ENCODE results near the gene MSH5. TPM values are rescaled to one million over a fixed set of nuclear protein-coding genes. Genes with fewer than 3 reads are reported as not detected.

The MSH5 gene
- total and polyA plus RNA-seq, 2 experiments from 2014 or later: 12.1 to 23.9 TPM

- Histone ChIP-seq H3K36me3 (ENCODE audit: insufficient read depth) (no peaks in the 10 kb centered on the region), H3K27me3 (ENCODE audit: insufficient read depth) (no peaks in the 10 kb centered on the region), H3K4me1 (ENCODE audit: insufficient read depth) (peaks cover 4% of the 10 kb centered on the region; the same call in 1 of the 2 replicates), H3K9me2 (ENCODE audit: insufficient read depth) (no peaks in the 10 kb centered on the region), H3K79me2 (replicated peaks; ENCODE audit: insufficient read depth) (no peaks in the 10 kb centered on the region), H3K4me2 (no peak overlapping the region), H3F3A (replicated peaks; ENCODE audit: low read depth) (0 out of 2 replicates have a peak, but pooled peaks cover 2% of the 10 kb centered on the region), H2AFZ (no peak overlapping the region), H3K27ac (ENCODE audit: low read depth) (no peak overlapping the region), H4K20me1 (replicated peaks; ENCODE audit: insufficient read depth) (0 out of 2 replicates have a peak, but pooled peaks cover under 1% of the 10 kb centered on the region), H3K4me3 (no peak overlapping the region)
- Mint-ChIP-seq H3K36me3 (ENCODE audit: low read depth) (peaks cover 22% of the 10 kb centered on the region), H3K27ac (no peak overlapping the region), H3K9me3 (no peaks in the 10 kb centered on the region; the same call in 2 of the 3 replicates), H3K4me1 (peaks cover 17% of the 10 kb centered on the region), H3K27me3 (ENCODE audit: insufficient read depth, low read depth, poor library complexity) (peaks cover 3% of the 10 kb centered on the region), H3K4me3 (no peak overlapping the region; the same call in 2 of the 3 replicates)
- no peak for DNase-seq (ENCODE audit: low spot score)
- no peak for ATAC-seq
- no peak for TF ChIP-seq REST (IDR thresholded peaks at IDR 0.05; ENCODE audit: unreplicated experiment)
- no peak for TF ChIP-seq EZH2phosphoT487 (IDR thresholded peaks at IDR 0.05; ENCODE audit: unreplicated experiment)
- TF ChIP-seq JUNB (IDR thresholded peaks at IDR 0.05; ENCODE audit: unreplicated experiment): no peak
- TF ChIP-seq POLR2AphosphoS5 (IDR thresholded peaks at IDR 0.05; ENCODE audit: low read depth): no peak
- no peak for TF ChIP-seq NANOG (IDR thresholded peaks at IDR 0.05; ENCODE audit: borderline replicate concordance)
- TF ChIP-seq, protein P1, sequence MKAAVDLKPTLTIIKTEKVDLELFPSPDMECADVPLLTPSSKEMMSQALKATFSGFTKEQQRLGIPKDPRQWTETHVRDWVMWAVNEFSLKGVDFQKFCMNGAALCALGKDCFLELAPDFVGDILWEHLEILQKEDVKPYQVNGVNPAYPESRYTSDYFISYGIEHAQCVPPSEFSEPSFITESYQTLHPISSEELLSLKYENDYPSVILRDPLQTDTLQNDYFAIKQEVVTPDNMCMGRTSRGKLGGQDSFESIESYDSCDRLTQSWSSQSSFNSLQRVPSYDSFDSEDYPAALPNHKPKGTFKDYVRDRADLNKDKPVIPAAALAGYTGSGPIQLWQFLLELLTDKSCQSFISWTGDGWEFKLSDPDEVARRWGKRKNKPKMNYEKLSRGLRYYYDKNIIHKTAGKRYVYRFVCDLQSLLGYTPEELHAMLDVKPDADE (IDR thresholded peaks at IDR 0.05): no peak
- no peak for TF ChIP-seq ZNF462 (CRISPR knock-in tag; IDR thresholded peaks at IDR 0.05)
- TF ChIP-seq STAT1 (IDR thresholded peaks at IDR 0.05; ENCODE audit: unreplicated experiment): no peak
- TF ChIP-seq ZNF331 (CRISPR knock-in tag; IDR thresholded peaks at IDR 0.05; ENCODE audit: low read depth): no peak
- TF ChIP-seq, protein P2, sequence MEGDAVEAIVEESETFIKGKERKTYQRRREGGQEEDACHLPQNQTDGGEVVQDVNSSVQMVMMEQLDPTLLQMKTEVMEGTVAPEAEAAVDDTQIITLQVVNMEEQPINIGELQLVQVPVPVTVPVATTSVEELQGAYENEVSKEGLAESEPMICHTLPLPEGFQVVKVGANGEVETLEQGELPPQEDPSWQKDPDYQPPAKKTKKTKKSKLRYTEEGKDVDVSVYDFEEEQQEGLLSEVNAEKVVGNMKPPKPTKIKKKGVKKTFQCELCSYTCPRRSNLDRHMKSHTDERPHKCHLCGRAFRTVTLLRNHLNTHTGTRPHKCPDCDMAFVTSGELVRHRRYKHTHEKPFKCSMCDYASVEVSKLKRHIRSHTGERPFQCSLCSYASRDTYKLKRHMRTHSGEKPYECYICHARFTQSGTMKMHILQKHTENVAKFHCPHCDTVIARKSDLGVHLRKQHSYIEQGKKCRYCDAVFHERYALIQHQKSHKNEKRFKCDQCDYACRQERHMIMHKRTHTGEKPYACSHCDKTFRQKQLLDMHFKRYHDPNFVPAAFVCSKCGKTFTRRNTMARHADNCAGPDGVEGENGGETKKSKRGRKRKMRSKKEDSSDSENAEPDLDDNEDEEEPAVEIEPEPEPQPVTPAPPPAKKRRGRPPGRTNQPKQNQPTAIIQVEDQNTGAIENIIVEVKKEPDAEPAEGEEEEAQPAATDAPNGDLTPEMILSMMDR (conservative IDR thresholded peaks at IDR 0.05; ENCODE audit: low read depth in 2 of 2): no peak
- TF ChIP-seq ZNF114 (CRISPR knock-in tag; IDR thresholded peaks at IDR 0.05): no peak
- no peak for TF ChIP-seq EZH2 (IDR thresholded peaks at IDR 0.05; ENCODE audit: low read depth, unreplicated experiment)
These were observed 21.0 kb downstream of the MSH5 start for GRCh38 chr6:31760790-31761189.
